ENCODE measurements around the gene SCYGR5.

SCYGR5 gene

GRCh38 chr2:227630322-227630721, 36.3 kb upstream of the SCYGR5 start:
- no peak overlapping the region for H3K27ac ChIP-seq
- TF ChIP-seq CTCF (IDR thresholded peaks at IDR 0.05): no peak
- no peak for TF ChIP-seq ZFX (IDR thresholded peaks at IDR 0.05; ENCODE audit: borderline replicate concordance)

- TF ChIP-seq CTCF (IDR thresholded peaks at IDR 0.05): no peak
- no peak for TF ChIP-seq ZFX (IDR thresholded peaks at IDR 0.05; ENCODE audit: borderline replicate concordance)
These were observed 33.8 kb upstream of the SCYGR5 start for GRCh38 chr2:227632827-227633226.

GRCh38 chr2:227634201-227634600, 32.4 kb upstream of the SCYGR5 start:
- no peak overlapping the region for H3K27ac ChIP-seq
- TF ChIP-seq ZFX (IDR thresholded peaks at IDR 0.05; ENCODE audit: borderline replicate concordance) (no peak), CTCF (IDR thresholded peaks at IDR 0.05) (no peak)

More at GRCh38 chr2:227632827-227633226, 33.8 kb upstream of the SCYGR5 start:
- no peak overlapping the region for H3K27ac ChIP-seq

- TF ChIP-seq ZFX (IDR thresholded peaks at IDR 0.05; ENCODE audit: borderline replicate concordance) (no peak), CTCF (IDR thresholded peaks at IDR 0.05) (no peak)
- H3K27ac ChIP-seq: no peak overlapping the region
These were observed 23.9 kb upstream of the SCYGR5 start for GRCh38 chr2:227642656-227643055.

GRCh38 chr2:227643990-227644551, 22.5 kb upstream of the SCYGR5 start:
- TF ChIP-seq CTCF (IDR thresholded peaks at IDR 0.05): no peak
- no peak for TF ChIP-seq ZFX (IDR thresholded peaks at IDR 0.05; ENCODE audit: borderline replicate concordance)
- H3K27ac ChIP-seq: no peak overlapping the region

- H3K27ac ChIP-seq: no peak overlapping the region
- TF ChIP-seq CTCF (IDR thresholded peaks at IDR 0.05): no peak
- TF ChIP-seq ZFX (IDR thresholded peaks at IDR 0.05; ENCODE audit: borderline replicate concordance): no peak
These were observed 13.2 kb upstream of the SCYGR5 start for GRCh38 chr2:227653419-227653818.

- TF ChIP-seq CTCF (IDR thresholded peaks at IDR 0.05) (no peak), ZFX (IDR thresholded peaks at IDR 0.05; ENCODE audit: borderline replicate concordance) (no peak)
- H3K27ac ChIP-seq: no peak overlapping the region
These were observed 12.2 kb upstream of the SCYGR5 start for GRCh38 chr2:227654426-227654825.
